ENCODE results near the gene LIMK1. TPM values are rescaled to one million over a fixed set of nuclear protein-coding genes. Genes with fewer than 3 reads are reported as not detected.

LIMK1 gene
- total RNA-seq, 2 donors from 2014 or later = 19.7 to 19.9 TPM

- Histone ChIP-seq H3K27me3 (replicated peaks; ENCODE audit: insufficient read depth) (no peaks in the 10 kb centered on the region), H3K36me3 (no peaks in the 10 kb centered on the region), H3K4me3 (no peak overlapping the region), H3K27ac (no peak overlapping the region), H3K9me3 (no peaks in the 10 kb centered on the region), H3K4me1 (ENCODE audit: control insufficient read depth in 1 of 2, low read depth in 2 of 2) (peaks cover 15 to 28% of the 10 kb centered on the region in 2 donors)
- TF ChIP-seq, protein P1, sequence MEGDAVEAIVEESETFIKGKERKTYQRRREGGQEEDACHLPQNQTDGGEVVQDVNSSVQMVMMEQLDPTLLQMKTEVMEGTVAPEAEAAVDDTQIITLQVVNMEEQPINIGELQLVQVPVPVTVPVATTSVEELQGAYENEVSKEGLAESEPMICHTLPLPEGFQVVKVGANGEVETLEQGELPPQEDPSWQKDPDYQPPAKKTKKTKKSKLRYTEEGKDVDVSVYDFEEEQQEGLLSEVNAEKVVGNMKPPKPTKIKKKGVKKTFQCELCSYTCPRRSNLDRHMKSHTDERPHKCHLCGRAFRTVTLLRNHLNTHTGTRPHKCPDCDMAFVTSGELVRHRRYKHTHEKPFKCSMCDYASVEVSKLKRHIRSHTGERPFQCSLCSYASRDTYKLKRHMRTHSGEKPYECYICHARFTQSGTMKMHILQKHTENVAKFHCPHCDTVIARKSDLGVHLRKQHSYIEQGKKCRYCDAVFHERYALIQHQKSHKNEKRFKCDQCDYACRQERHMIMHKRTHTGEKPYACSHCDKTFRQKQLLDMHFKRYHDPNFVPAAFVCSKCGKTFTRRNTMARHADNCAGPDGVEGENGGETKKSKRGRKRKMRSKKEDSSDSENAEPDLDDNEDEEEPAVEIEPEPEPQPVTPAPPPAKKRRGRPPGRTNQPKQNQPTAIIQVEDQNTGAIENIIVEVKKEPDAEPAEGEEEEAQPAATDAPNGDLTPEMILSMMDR (IDR thresholded peaks at IDR 0.05) = no peak
- DNase-seq (ENCODE audit: low spot score) = no peak
- no peak for ATAC-seq (ENCODE audit: insufficient number of reproducible peaks, low FRiP score, low read depth)
Observed at GRCh38 chr7:74087791-74088453, 4.3 kb downstream of the LIMK1 start.

- ATAC-seq (ENCODE audit: insufficient number of reproducible peaks, low FRiP score, low read depth) (no peak), DNase-seq (ENCODE audit: low spot score) (no peak)
- H3K36me3 ChIP-seq = peaks cover 3% of the 10 kb centered on the region
- TF ChIP-seq, protein P1 (IDR thresholded peaks at IDR 0.05) = no peak
- peak overlapping the region; percentile 71 for H3K4me3 ChIP-seq
- peaks cover 12 to 29% of the 10 kb centered on the region in 2 donors for H3K4me1 ChIP-seq (ENCODE audit: control insufficient read depth in 1 of 2, low read depth in 2 of 2)
- H3K27me3 ChIP-seq (replicated peaks; ENCODE audit: insufficient read depth) = no peaks in the 10 kb centered on the region
- H3K9me3 ChIP-seq = no peaks in the 10 kb centered on the region
- H3K27ac ChIP-seq = peak overlapping the region; percentile 4 to 67
Observed at GRCh38 chr7:74092321-74092963, 8.8 kb downstream of the LIMK1 start.

DNA sequence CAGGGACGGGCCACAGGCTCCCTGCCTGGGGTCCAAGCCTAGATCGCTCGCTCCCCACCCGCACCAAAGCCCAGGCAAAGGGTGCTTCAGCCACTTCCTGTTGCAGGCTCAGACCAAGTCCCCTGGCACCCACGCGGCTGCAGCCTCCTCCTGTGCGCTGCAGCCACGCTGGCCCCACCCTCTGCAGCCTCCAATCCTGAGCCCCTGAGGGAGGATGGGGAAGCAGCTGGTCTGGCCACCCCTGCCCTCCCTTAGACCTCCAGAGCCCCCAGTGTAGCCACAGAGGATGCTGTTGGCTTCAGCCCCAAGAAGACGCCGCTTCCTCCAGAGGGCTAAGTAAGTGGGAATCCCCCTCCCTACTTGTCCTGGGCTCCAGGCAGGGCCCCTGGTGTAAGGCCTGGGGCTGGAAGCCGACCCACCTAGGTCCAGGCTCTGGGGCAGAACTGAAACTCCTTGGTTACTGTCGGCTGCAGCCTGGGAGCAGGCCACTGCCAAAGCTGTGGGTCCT lies 9.4 kb downstream of the LIMK1 start:
- DNase-seq (ENCODE audit: low spot score) (no peak), ATAC-seq (ENCODE audit: insufficient number of reproducible peaks, low FRiP score, low read depth) (no peak)
- Histone ChIP-seq H3K9me3 (no peaks in the 10 kb centered on the region), H3K27me3 (replicated peaks; ENCODE audit: insufficient read depth) (no peaks in the 10 kb centered on the region), H3K36me3 (peaks cover 3% of the 10 kb centered on the region), H3K27ac (peak overlapping the region; percentile 4 to 67), H3K4me3 (peak overlapping the region; percentile 71), H3K4me1 (ENCODE audit: control insufficient read depth in 1 of 2, low read depth in 2 of 2) (peaks cover 12 to 29% of the 10 kb centered on the region in 2 donors)
- TF ChIP-seq, protein P1 (IDR thresholded peaks at IDR 0.05) = no peak

- Histone ChIP-seq H3K9me3 (no peaks in the 10 kb centered on the region), H3K27me3 (replicated peaks; ENCODE audit: insufficient read depth) (no peaks in the 10 kb centered on the region), H3K36me3 (peaks cover 3% of the 10 kb centered on the region), H3K4me1 (ENCODE audit: control insufficient read depth in 1 of 2, low read depth in 2 of 2) (peaks cover 12 to 29% of the 10 kb centered on the region in 2 donors), H3K27ac (peak overlapping the region; percentile 67 to 77), H3K4me3 (peak overlapping the region; percentile 71)
- TF ChIP-seq, protein P1 (IDR thresholded peaks at IDR 0.05) = no peak
- ATAC-seq (ENCODE audit: insufficient number of reproducible peaks, low FRiP score, low read depth) (no peak), DNase-seq (ENCODE audit: low spot score) (no peak)
Observed at GRCh38 chr7:74093671-74094223, 10.1 kb downstream of the LIMK1 start.
